Measurements from ENCODE around the gene NFATC2IP.
A peak's percentile ranks its signal among the peaks of the same experiment; 100 is the strongest.
"Not testable (repeated sequence)": the region's sequence is repeated elsewhere in the genome, so short reads cannot be mapped to it uniquely, and the experiment has no call there.

The NFATC2IP gene

DNA sequence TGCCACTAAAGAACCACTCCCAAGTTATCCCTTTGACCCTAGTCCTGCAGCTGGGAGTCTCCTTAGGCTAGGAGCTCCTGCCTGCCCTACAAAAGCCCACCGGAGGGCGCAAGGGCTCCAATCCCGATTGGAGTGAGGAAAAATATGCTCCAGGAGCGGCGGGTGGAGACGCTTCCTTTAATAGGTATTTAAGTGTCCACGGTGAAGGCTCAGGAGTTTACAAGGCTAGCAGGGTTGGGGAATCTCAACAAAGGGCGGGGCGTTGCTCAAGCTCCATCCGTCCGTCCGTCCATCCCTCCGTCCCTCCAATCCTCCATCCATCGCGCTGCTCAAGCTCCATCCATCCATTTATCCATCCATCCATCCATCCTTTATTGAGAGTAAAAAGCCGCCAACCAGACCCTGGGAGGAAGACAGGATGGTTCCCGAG is 23.3 kb downstream of the NFATC2IP start:
- DNase-seq (ENCODE audit: low spot score), result peak; percentile 81

DNA sequence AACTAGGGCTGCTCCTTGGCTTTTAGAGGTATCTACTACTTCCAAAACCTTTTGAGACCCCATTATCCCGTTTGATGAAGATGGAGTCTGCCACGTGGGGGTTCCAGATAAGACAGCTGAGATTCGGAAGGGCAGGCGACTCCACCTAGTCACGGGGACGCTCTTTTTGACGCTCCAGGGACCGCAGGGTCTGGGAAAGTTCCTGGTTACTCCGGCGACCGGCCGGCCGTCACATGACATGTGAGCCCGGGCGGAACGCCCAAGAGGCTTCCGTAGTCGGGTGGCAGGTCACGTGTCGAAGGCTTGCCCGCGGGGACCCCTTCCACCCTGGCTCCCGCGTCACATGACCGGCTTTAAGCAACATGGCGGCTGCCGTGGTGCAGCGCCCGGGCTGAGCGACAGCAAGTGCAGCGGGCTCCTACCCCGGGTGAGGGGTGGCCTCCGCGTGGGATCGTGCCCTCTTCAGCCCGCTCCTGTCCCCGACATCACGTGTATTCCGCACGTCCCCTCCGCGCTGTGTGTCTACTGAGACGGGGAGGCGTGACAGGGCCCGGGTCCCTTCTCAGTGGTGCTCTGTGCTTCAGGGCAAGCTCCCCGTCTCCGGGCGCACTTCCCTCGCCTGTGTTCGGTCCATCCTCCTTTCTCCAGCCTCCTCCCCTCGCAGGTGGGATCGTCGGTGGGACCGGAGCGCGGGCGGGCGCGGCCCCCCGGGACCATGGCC is 23.9 kb downstream of the NFATC2IP start, which contains the start of gene SPNS1:
Gene SPNS1, plus strand, starts transcription at position 342 of the 721 bp plus-strand sequence. Its CDS starts 374 bp downstream, at position 716.
- peak; percentile 99 for DNase-seq (ENCODE audit: low spot score)

DNA sequence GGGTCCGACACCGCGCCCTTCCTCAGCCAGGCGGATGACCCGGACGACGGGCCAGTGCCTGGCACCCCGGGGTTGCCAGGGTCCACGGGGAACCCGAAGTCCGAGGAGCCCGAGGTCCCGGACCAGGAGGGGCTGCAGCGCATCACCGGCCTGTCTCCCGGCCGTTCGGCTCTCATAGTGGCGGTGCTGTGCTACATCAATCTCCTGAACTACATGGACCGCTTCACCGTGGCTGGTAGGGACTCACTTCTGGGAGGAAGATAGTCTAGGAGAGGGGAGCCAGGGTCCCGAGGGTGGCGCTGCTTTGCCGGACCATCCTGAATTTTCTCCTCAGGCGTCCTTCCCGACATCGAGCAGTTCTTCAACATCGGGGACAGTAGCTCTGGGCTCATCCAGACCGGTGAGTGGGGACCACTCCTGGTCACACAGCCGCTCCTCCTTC is 24.4 kb downstream of the NFATC2IP start:
- peak; percentile 39 for DNase-seq (ENCODE audit: low spot score)

- no peak for DNase-seq (ENCODE audit: low spot score)
These were observed 27.2 kb downstream of the NFATC2IP start for GRCh38 chr16:28977703-28978662.

- DNase-seq (ENCODE audit: low spot score), result not testable (repeated sequence)
These were observed 29.6 kb downstream of the NFATC2IP start for GRCh38 chr16:28980330-28980729.

GRCh38 chr16:28980929-28981328 is 30.2 kb downstream of the NFATC2IP start:
- DNase-seq (ENCODE audit: low spot score), result no peak

- DNase-seq (ENCODE audit: low spot score), result no peak
These were observed 30.8 kb downstream of the NFATC2IP start for GRCh38 chr16:28981517-28981916.

GRCh38 chr16:28982418-28982817 is 31.7 kb downstream of the NFATC2IP start:
- DNase-seq (ENCODE audit: low spot score), result no peak

DNA sequence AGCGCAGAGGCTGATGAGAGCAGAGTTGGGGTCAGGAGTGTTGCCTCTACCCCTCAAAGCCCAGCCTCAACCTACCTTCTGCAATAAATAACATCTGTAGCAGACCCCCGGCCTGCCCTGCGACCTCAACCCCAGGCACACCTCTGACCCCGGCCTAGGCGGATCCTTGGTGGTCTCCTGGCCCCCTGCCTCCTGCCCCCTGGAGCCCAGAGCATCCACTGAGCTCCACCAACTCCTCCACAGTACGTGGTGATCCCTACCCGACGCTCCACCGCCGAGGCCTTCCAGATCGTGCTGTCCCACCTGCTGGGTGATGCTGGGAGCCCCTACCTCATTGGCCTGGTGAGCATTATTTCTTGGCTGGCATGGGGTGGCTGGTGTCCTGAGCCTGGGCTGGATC is 32.2 kb downstream of the NFATC2IP start:
- no peak for DNase-seq (ENCODE audit: low spot score)

GRCh38 chr16:28983644-28984043 is 32.9 kb downstream of the NFATC2IP start:
- no peak for DNase-seq (ENCODE audit: low spot score)

DNA sequence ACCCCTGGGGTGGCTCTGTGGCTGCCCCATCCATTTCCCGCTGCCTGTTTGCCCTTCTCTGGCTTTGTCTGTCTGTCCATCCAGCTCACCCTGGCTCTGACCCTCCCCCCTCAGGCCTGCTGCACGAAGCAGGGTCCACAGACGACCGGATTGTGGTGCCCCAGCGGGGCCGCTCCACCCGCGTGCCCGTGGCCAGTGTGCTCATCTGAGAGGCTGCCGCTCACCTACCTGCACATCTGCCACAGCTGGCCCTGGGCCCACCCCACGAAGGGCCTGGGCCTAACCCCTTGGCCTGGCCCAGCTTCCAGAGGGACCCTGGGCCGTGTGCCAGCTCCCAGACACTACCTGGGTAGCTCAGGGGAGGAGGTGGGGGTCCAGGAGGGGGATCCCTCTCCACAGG is 33.4 kb downstream of the NFATC2IP start:
- no peak for DNase-seq (ENCODE audit: low spot score)

GRCh38 chr16:28984619-28985135 is 33.9 kb downstream of the NFATC2IP start, which contains the start of gene LAT:
TSS of gene LAT (plus strand) at chr16:28985052. CDS start at chr16:28985418, 366 bp downstream.
- DNase-seq (ENCODE audit: low spot score), result no peak

- DNase-seq (ENCODE audit: low spot score), result no peak
These were observed 34.7 kb downstream of the NFATC2IP start for GRCh38 chr16:28985211-28986041.

GRCh38 chr16:28986046-28986445 is 35.3 kb downstream of the NFATC2IP start:
- no peak for DNase-seq (ENCODE audit: low spot score)

DNA sequence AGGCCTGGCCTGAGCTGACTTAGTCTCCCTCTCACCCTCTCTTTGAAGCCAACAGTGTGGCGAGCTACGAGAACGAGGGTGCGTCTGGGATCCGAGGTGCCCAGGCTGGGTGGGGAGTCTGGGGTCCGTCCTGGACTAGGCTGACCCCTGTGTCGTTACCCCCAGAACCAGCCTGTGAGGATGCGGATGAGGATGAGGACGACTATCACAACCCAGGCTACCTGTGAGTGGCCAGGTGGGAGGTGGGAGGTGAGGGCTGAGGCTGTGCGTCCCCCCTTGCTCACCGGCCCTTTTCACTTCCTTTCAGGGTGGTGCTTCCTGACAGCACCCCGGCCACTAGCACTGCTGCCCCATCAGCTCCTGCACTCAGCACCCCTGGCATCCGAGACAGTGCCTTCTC is 35.8 kb downstream of the NFATC2IP start:
- no peak for DNase-seq (ENCODE audit: low spot score)

- no peak for DNase-seq (ENCODE audit: low spot score)
These were observed 36.6 kb downstream of the NFATC2IP start for GRCh38 chr16:28987170-28987853.

GRCh38 chr16:28989363-28989762 is 38.6 kb downstream of the NFATC2IP start:
- no peak for DNase-seq (ENCODE audit: low spot score)

DNA sequence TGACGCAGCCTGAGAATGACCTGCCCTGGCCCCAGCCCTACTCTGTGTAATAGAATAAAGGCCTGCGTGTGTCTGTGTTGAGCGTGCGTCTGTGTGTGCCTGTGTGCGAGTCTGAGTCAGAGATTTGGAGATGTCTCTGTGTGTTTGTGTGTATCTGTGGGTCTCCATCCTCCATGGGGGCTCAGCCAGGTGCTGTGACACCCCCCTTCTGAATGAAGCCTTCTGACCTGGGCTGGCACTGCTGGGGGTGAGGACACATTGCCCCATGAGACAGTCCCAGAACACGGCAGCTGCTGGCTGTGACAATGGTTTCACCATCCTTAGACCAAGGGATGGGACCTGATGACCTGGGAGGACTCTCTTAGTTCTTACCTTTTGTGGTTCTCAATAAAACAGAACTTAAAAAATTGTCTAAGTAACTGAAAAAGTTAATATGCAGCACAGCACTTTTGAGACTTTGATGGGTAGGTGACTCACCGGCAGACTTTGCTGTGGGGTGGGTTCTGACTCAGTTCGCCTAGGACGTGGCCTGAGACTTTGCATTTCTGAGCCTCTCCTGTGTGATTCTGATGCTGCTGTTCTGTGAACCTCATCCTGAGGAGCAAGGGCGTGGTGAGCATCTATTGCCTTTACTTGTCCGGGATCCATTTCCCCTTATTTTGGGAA is 39.8 kb downstream of the NFATC2IP start:
- DNase-seq (ENCODE audit: low spot score), result no peak

DNA sequence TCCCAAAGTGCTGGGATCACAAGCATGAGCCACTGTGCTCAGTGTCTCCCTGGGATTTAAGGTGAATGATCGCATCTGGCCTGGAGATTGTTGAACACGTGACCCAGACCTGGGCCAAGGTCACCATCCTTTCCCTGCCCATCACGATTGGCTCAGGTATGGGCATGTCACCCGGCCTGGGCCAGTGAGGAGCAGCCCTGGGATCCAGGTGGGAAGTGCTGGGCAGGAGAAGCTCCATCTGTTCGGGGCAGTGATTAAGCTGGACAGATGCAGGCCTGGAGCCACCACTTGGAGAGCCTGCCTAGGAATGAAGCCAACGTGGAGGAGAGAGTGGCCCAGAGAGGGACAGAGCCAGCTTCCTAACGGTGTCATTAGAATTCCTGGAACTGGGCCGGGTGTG is 41.0 kb downstream of the NFATC2IP start:
- no peak for DNase-seq (ENCODE audit: low spot score)

DNA sequence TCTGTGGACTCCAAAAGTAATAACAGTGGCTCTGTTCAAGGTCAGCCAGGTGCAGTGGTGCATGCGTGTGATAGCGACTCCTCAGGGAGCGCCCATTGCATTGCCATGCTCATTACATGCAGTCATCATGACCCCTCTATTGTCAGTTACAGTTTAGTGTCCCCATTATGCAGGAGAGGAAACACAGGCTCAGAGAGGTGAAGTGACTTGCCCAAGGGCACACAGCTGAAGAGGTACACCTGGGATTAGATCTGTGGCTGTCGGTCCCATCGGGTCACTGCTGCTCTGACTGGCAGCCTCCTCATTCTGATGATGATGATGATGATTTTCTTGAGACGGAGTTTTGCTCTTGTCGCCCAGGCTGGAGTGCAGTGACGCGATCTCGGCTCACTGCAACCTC is 41.8 kb downstream of the NFATC2IP start:
- no peak for DNase-seq (ENCODE audit: low spot score)
